GM13976 (cell line): Measurements from ENCODE around the gene MIP.
"Not testable (repeated sequence)": the region's sequence is repeated elsewhere in the genome, so short reads cannot be mapped to it uniquely, and the experiment has no call there.

ENCODE experiments used
- DNase-seq: peaks from one replicate; pipeline ENCODE4 v3.0.0; 2012; ENCODE audit warnings: low spot score
- CTCF ChIP-seq: IDR thresholded peaks from 2 replicates; pipeline ENCODE4 v1.5.1; 2012; ENCODE audit warnings: borderline replicate concordance, mild to moderate bottlenecking; ENCODE audit not compliant: insufficient read depth; ENCODE audit errors: extremely low read depth, missing control alignments, control extremely low read depth
- in situ Hi-C: fragments of 300-500 bp; cut with MboI; formaldehyde crosslinking; loops from one replicate; pipeline ENCODE4 v1.12.0; 2022; ENCODE audit warnings: low sequenced_read_pairs, mixed read lengths, inconsistent platforms; ENCODE audit not compliant: unreplicated experiment

MIP gene

GRCh38 chr12:56461235-56462159, 7.0 kb upstream of the MIP start:
- in situ Hi-C loops, result loop anchor here (10.0 to 25.0 kb wide), 2 partner anchors 147 to 249 kb away; partner anchors contain the start of genes CNPY2, NABP2 and RNF41
- TF ChIP-seq CTCF, result no peak
- no peak for DNase-seq

GRCh38 chr12:56457817-56458216, 3.4 kb upstream of the MIP start:
- TF ChIP-seq CTCF, result no peak
- in situ Hi-C loops, result loop anchor here (25.0 kb wide), 1 partner anchor 246 kb away; the partner anchor contains the start of genes NABP2 and RNF41
- DNase-seq, result no peak

- TF ChIP-seq CTCF, result no peak
- no peak for DNase-seq
- in situ Hi-C loops, result loop anchor here (25.0 kb wide), 1 partner anchor 239 kb away; the partner anchor contains the start of genes NABP2 and RNF41
Observed at GRCh38 chr12:56451147-56451546, 3.3 kb downstream of the MIP start.

GRCh38 chr12:56450241-56450640, 4.2 kb downstream of the MIP start:
- no peak for TF ChIP-seq CTCF
- DNase-seq, result no peak
- in situ Hi-C loops, result loop anchor here (25.0 kb wide), 1 partner anchor 238 kb away; the partner anchor contains the start of genes NABP2 and RNF41

GRCh38 chr12:56449622-56449984, 4.9 kb downstream of the MIP start:
- in situ Hi-C loops, result no loop called here
- no peak for TF ChIP-seq CTCF
- no peak for DNase-seq

- peak; percentile 96 for DNase-seq
- TF ChIP-seq CTCF, result no peak
- in situ Hi-C loops, result no loop called here
Observed at GRCh38 chr12:56448860-56449621, 5.4 kb downstream of the MIP start, which contains the start of gene TIMELESS. TIMELESS (minus strand) TSS chr12:56449426; CDS start chr12:56434170, 15,256 bp downstream.

GRCh38 chr12:56443208-56443607, 11.2 kb downstream of the MIP start:
- not testable (repeated sequence) for DNase-seq

More at GRCh38 chr12:56443208-56443607, 11.2 kb downstream of the MIP start:
- in situ Hi-C loops, result not testable (repeated sequence)
